ENCODE results near the gene CHST12.

Gene CHST12

DNA sequence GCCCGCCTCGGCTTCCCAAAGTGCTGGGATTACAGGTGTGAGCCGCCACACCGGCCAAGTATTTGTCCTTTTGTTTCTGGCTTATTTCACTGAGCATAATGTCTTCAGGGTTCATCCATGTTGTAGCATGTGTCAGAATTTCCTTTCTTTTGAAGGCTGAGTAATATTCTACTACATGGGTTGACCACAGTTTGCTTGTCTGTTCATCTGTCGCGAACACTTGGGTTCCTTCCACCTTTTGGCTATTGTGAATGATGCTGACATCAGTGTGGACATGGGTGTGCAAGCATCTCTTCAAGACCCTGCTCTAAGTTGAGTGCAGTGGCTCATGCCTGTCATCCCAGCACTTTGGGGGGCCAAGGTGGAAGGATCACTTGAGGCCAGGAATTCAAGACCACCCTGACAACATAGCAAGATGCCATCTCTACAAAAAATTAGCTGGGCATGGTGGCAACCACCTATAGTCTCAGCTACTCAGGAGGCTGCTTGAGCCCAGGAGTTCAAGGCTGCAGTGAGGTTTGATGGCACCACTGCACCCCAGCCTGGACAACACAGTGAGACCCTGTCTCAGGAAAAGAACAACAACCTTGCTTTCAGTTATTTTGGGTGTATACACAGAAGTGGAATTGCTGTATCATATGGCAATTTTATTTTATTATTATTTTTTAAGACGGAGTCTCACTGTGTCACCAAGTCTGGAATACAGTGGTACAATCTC, 17.0 kb downstream of the CHST12 start:
- TF ChIP-seq, protein P1, sequence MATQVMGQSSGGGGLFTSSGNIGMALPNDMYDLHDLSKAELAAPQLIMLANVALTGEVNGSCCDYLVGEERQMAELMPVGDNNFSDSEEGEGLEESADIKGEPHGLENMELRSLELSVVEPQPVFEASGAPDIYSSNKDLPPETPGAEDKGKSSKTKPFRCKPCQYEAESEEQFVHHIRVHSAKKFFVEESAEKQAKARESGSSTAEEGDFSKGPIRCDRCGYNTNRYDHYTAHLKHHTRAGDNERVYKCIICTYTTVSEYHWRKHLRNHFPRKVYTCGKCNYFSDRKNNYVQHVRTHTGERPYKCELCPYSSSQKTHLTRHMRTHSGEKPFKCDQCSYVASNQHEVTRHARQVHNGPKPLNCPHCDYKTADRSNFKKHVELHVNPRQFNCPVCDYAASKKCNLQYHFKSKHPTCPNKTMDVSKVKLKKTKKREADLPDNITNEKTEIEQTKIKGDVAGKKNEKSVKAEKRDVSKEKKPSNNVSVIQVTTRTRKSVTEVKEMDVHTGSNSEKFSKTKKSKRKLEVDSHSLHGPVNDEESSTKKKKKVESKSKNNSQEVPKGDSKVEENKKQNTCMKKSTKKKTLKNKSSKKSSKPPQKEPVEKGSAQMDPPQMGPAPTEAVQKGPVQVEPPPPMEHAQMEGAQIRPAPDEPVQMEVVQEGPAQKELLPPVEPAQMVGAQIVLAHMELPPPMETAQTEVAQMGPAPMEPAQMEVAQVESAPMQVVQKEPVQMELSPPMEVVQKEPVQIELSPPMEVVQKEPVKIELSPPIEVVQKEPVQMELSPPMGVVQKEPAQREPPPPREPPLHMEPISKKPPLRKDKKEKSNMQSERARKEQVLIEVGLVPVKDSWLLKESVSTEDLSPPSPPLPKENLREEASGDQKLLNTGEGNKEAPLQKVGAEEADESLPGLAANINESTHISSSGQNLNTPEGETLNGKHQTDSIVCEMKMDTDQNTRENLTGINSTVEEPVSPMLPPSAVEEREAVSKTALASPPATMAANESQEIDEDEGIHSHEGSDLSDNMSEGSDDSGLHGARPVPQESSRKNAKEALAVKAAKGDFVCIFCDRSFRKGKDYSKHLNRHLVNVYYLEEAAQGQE (IDR thresholded peaks at IDR 0.05; ENCODE audit: insufficient read depth in 1 of 2, low read depth in 2 of 2, low read length in 2 of 2), result no peak
- TF ChIP-seq POLR2AphosphoS5 (IDR thresholded peaks at IDR 0.05; ENCODE audit: low read depth, low read length) (no peak), TAF1 (IDR thresholded peaks at IDR 0.05; ENCODE audit: borderline replicate concordance, insufficient read depth, low read length) (no peak), SIN3A (IDR thresholded peaks at IDR 0.05; ENCODE audit: borderline replicate concordance, insufficient read depth, low read length) (no peak), FOXP2 (optimal IDR thresholded peaks at IDR 0.05; ENCODE audit: borderline replicate concordance, extremely low read depth, extremely low read length, insufficient read depth) (no peak)

DNA sequence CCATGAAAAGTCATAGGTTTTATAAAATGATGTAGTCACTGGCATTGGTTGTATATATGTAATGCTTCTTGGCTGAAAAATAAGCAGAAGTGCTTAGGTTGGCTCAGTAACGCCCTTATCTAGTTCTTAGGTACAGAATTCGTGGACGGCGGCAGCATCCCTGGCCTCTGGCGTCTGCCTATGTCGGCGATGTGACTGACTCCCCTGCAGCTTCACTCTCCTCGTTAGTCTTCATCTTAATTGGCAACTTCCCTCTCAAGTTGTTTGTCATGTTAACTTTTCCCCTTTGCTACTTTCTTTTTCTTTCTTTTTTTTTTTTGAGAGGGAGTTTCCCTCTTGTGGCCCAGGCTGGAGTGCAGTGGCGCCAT, 18.5 kb downstream of the CHST12 start:
- TF ChIP-seq, protein P1 (IDR thresholded peaks at IDR 0.05; ENCODE audit: insufficient read depth in 1 of 2, low read depth in 2 of 2, low read length in 2 of 2), result no peak
- no peak for TF ChIP-seq SIN3A (IDR thresholded peaks at IDR 0.05; ENCODE audit: borderline replicate concordance, insufficient read depth, low read length)
- TF ChIP-seq TAF1 (IDR thresholded peaks at IDR 0.05; ENCODE audit: borderline replicate concordance, insufficient read depth, low read length), result no peak
- TF ChIP-seq POLR2AphosphoS5 (IDR thresholded peaks at IDR 0.05; ENCODE audit: low read depth, low read length), result no peak
- TF ChIP-seq FOXP2 (optimal IDR thresholded peaks at IDR 0.05; ENCODE audit: borderline replicate concordance, extremely low read depth, extremely low read length, insufficient read depth), result no peak

DNA sequence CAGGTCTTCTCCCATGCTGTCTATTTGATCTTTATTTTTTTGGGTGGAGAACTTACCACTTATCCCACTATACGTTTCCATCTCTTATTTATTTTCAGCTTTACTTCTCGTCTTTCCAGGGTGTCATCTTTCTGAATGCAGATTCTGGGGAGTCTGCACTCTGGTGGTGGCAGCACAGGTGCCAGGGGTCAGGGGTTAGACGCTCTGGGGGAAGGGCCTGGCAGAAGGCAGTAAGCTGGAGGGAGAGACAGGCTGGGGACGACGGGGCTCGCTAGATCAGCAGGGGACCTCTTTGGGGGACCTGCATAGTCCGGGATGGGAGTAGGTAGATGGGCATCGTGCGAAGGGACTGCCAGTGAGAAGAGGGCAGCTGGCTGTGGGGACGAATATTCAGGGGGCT, 22.3 kb downstream of the CHST12 start:
- TF ChIP-seq POLR2AphosphoS5 (IDR thresholded peaks at IDR 0.05; ENCODE audit: low read depth, low read length), result no peak
- TF ChIP-seq FOXP2 (optimal IDR thresholded peaks at IDR 0.05; ENCODE audit: borderline replicate concordance, extremely low read depth, extremely low read length, insufficient read depth), result no peak
- TF ChIP-seq, protein P1 (IDR thresholded peaks at IDR 0.05; ENCODE audit: insufficient read depth in 1 of 2, low read depth in 2 of 2, low read length in 2 of 2), result no peak
- no peak for TF ChIP-seq TAF1 (IDR thresholded peaks at IDR 0.05; ENCODE audit: borderline replicate concordance, insufficient read depth, low read length)
- no peak for TF ChIP-seq SIN3A (IDR thresholded peaks at IDR 0.05; ENCODE audit: borderline replicate concordance, insufficient read depth, low read length)

DNA sequence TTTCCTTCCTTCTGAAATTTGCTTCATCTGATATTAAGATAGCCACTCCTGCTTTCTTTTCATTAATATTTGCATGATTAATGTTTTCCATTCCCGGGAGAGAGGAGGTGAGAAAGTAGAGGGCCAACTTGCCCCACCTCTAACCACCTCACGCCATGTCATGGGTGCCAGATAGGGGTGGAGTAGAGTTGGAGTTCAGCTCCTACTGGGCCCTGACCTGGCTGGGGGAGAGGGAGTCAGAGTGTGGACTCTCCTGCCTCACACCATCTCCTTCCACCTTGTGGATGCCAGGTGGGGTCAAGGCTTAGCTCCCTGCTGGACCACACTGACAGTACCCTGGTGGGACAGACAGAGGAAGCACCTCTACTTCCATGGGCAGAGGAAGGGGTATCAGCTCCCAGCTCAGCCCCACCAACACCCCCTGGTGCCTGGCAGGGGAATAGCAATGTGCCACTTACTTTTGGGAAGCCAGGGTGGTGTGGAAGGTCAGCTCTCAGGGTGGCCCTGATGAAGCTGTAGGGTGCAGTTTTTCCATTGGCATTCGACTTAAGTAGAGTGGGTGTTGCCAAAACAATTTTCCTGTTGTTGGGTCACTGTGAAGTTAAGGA, 28.0 kb downstream of the CHST12 start:
- no peak for TF ChIP-seq TAF1 (IDR thresholded peaks at IDR 0.05; ENCODE audit: borderline replicate concordance, insufficient read depth, low read length)
- TF ChIP-seq, protein P1 (IDR thresholded peaks at IDR 0.05; ENCODE audit: insufficient read depth in 1 of 2, low read depth in 2 of 2, low read length in 2 of 2), result no peak
- TF ChIP-seq FOXP2 (optimal IDR thresholded peaks at IDR 0.05; ENCODE audit: borderline replicate concordance, extremely low read depth, extremely low read length, insufficient read depth), result no peak
- TF ChIP-seq POLR2AphosphoS5 (IDR thresholded peaks at IDR 0.05; ENCODE audit: low read depth, low read length), result no peak
- no peak for TF ChIP-seq SIN3A (IDR thresholded peaks at IDR 0.05; ENCODE audit: borderline replicate concordance, insufficient read depth, low read length)

All from PFSK-1 (cell line).